Neural cell (in vitro differentiated cells): Measurements from ENCODE around the gene PRTN3. TPM values are rescaled to one million over a fixed set of nuclear protein-coding genes. Genes with fewer than 3 reads are reported as not detected.

Experiments used
- H2AFZ ChIP-seq: fragments of 200-600, 300-800 bp; sonication (generic), shearing (Covaris generic); 2 replicates; pipeline ENCODE4 v1.6.0; 2014; ENCODE audit warnings: low read depth, mild to moderate bottlenecking, antibody characterized with exemption, low read length, moderate library complexity
- H3F3A ChIP-seq: fragments of 200-600 bp; shearing (Covaris generic); 2 replicates; pipeline ENCODE4 v1.6.1; 2016; ENCODE audit warnings: mild to moderate bottlenecking, moderate library complexity, mixed read lengths, antibody characterized with exemption, low read length; ENCODE audit not compliant: insufficient read depth, poor library complexity, severe bottlenecking
- H3K27ac ChIP-seq: fragments of 200-600, 300-800 bp; sonication (generic), shearing (Covaris generic); 2 replicates; pipeline ENCODE4 v1.5.1; 2014; ENCODE audit warnings: mild to moderate bottlenecking, low read length, moderate library complexity
- H3K27me3 ChIP-seq: fragments of 300-800, 200-600 bp; sonication (generic), shearing (Covaris generic); 2 replicates; pipeline ENCODE4 v1.6.0; 2014; ENCODE audit warnings: mild to moderate bottlenecking, low read depth, low read length, moderate library complexity; ENCODE audit not compliant: insufficient read depth
- H3K36me3 ChIP-seq: fragments of 300-800, 200-600 bp; sonication (generic), shearing (Covaris generic); 2 replicates; pipeline ENCODE4 v1.5.1; 2014; ENCODE audit warnings: mild to moderate bottlenecking, antibody characterized with exemption, low read length, moderate library complexity; ENCODE audit not compliant: insufficient read depth
- H3K4me2 ChIP-seq: fragments of 300-800, 200-600 bp; sonication (generic), shearing (Covaris generic); 2 replicates; pipeline ENCODE4 v1.6.0; 2014; ENCODE audit warnings: mild to moderate bottlenecking, low read length
- H3K4me3 ChIP-seq: fragments of 300-800, 200-600 bp; sonication (generic), shearing (Covaris generic); 2 replicates; pipeline ENCODE4 v1.5.1; 2014; ENCODE audit warnings: mild to moderate bottlenecking, low read length, moderate library complexity
- H3K79me2 ChIP-seq: fragments of 200-600 bp; shearing (Covaris generic); replicated peaks from 2 replicates; pipeline ENCODE4 v1.6.0; 2014; ENCODE audit warnings: mild to moderate bottlenecking, low read length, moderate library complexity; ENCODE audit not compliant: insufficient read depth
- H3K9ac ChIP-seq: fragments of 300-800, 200-600 bp; sonication (generic), shearing (Covaris generic); 2 replicates; pipeline ENCODE4 v1.6.1; 2016; ENCODE audit warnings: mild to moderate bottlenecking, low read length, mixed read lengths
- H3K9me2 ChIP-seq: fragments of 200-600 bp; shearing (Covaris generic); 2 replicates; pipeline ENCODE4 v1.6.1; 2016; ENCODE audit warnings: mild to moderate bottlenecking, low read length, mixed read lengths; ENCODE audit not compliant: insufficient read depth
- H3K9me3 ChIP-seq: fragments of 200-600, 300-800 bp; sonication (generic), shearing (Covaris generic); 2 replicates; pipeline ENCODE4 v1.6.1; 2016; ENCODE audit warnings: mild to moderate bottlenecking, mixed run types, low read length, moderate library complexity, mixed read lengths
- H4K20me1 ChIP-seq: fragments of 200-600 bp; shearing (Covaris generic); 2 replicates; pipeline ENCODE4 v1.6.1; 2016; ENCODE audit warnings: mild to moderate bottlenecking, mixed run types; ENCODE audit not compliant: insufficient read depth
- CTCF ChIP-seq: fragments of 450-650 bp; IDR thresholded peaks from 2 replicates; pipeline ENCODE4 v1.5.1; 2014; ENCODE audit warnings: antibody characterized with exemption, mild to moderate bottlenecking, moderate library complexity; ENCODE audit not compliant: poor library complexity, severe bottlenecking
- EP300 ChIP-seq: fragments of 450-650 bp; conservative IDR thresholded peaks from 2 replicates; pipeline ENCODE4 v1.6.1; 2014; ENCODE audit warnings: antibody characterized with exemption, mild to moderate bottlenecking, moderate library complexity; ENCODE audit not compliant: poor library complexity, severe bottlenecking
- EZH2 ChIP-seq: fragments of 200-600, 300-800 bp; shearing (Covaris generic), sonication (generic); IDR thresholded peaks from 2 replicates; pipeline ENCODE4 v1.6.1; 2014; ENCODE audit warnings: antibody characterized with exemption, low read length, borderline replicate concordance, mild to moderate bottlenecking; ENCODE audit not compliant: insufficient read depth, poor library complexity, severe bottlenecking
- MXI1 ChIP-seq: fragments of 450-650 bp; conservative IDR thresholded peaks from 2 replicates; pipeline ENCODE4 v1.6.1; 2014; ENCODE audit warnings: antibody characterized with exemption, mild to moderate bottlenecking; ENCODE audit not compliant: poor library complexity, severe bottlenecking
- POLR2AphosphoS5 ChIP-seq: IDR thresholded peaks from 2 replicates; pipeline ENCODE4 v1.6.1; 2012
- RAD21 ChIP-seq: fragments of 450-650 bp; conservative IDR thresholded peaks from 2 replicates; pipeline ENCODE4 v1.6.1; 2014; ENCODE audit warnings: antibody characterized with exemption, mild to moderate bottlenecking, moderate library complexity
- REST ChIP-seq: IDR thresholded peaks from 2 replicates; pipeline ENCODE4 v1.6.1; 2012; ENCODE audit warnings: borderline replicate concordance
- SMC3 ChIP-seq: fragments of 450-650 bp; conservative IDR thresholded peaks from 2 replicates; pipeline ENCODE4 v1.6.1; 2014; ENCODE audit warnings: antibody characterized with exemption, mild to moderate bottlenecking, moderate library complexity; ENCODE audit not compliant: poor library complexity
- TAF1 ChIP-seq: IDR thresholded peaks from 2 replicates; pipeline ENCODE4 v1.6.1; 2012; ENCODE audit warnings: low read depth
- polyA plus RNA-seq: library from polyadenylated mRNA; depleted of rRNA; stranded (reverse); fragments of >200 nt; gene quantifications from 2 replicates; pipeline ENCODE4 v1.2.3, GENCODE V29; 2014

Gene PRTN3
- polyA plus RNA-seq, 1 donor from 2014 or later = not detected

GRCh38 chr19:872266-872951 is 31.6 kb downstream of the PRTN3 start:
- Histone ChIP-seq H4K20me1 (no peaks in the 10 kb centered on the region), H3K4me2 (no peak overlapping the region), H3K9me3 (no peaks in the 10 kb centered on the region), H3K36me3 (no peaks in the 10 kb centered on the region), H3K79me2 (no peaks in the 10 kb centered on the region), H3F3A (no peaks in the 10 kb centered on the region), H2AFZ (no peak overlapping the region), H3K27me3 (no peaks in the 10 kb centered on the region), H3K9me2 (no peaks in the 10 kb centered on the region), H3K4me3 (no peak overlapping the region), H3K9ac (no peak overlapping the region), H3K27ac (no peak overlapping the region)
- no peak for TF ChIP-seq POLR2AphosphoS5
- TF ChIP-seq RAD21 = no peak
- no peak for TF ChIP-seq MXI1
- no peak for TF ChIP-seq CTCF
- no peak for TF ChIP-seq EZH2
- TF ChIP-seq SMC3 = no peak
- no peak for TF ChIP-seq TAF1
- no peak for TF ChIP-seq EP300
- TF ChIP-seq REST = no peak

- Histone ChIP-seq H3K9me3 (no peaks in the 10 kb centered on the region), H3F3A (no peaks in the 10 kb centered on the region), H4K20me1 (no peaks in the 10 kb centered on the region), H3K9me2 (no peaks in the 10 kb centered on the region), H3K4me2 (no peak overlapping the region), H3K4me3 (no peak overlapping the region), H3K27me3 (no peaks in the 10 kb centered on the region), H3K27ac (no peak overlapping the region), H3K79me2 (no peaks in the 10 kb centered on the region), H3K9ac (no peak overlapping the region), H3K36me3 (no peaks in the 10 kb centered on the region), H2AFZ (no peak overlapping the region)
- no peak for TF ChIP-seq CTCF
- no peak for TF ChIP-seq RAD21
- TF ChIP-seq TAF1 = no peak
- no peak for TF ChIP-seq SMC3
- no peak for TF ChIP-seq POLR2AphosphoS5
- no peak for TF ChIP-seq EZH2
- TF ChIP-seq MXI1 = no peak
- no peak for TF ChIP-seq EP300
Measured at GRCh38 chr19:873084-873483, 32.3 kb downstream of the PRTN3 start.
